Stimulated activated naive CD4-positive, alpha-beta T cell (primary cell): Measurements from ENCODE around the gene WBP1L.
"Not testable (repeated sequence)": the region's sequence is repeated elsewhere in the genome, so short reads cannot be mapped to it uniquely, and the experiment has no call there.

ENCODE experiments used
- DNase-seq, 6 experiments: peaks; one replicate each; lab custom pipeline; 2025; lab: John Stamatoyannopoulos, UW

The WBP1L gene

DNA sequence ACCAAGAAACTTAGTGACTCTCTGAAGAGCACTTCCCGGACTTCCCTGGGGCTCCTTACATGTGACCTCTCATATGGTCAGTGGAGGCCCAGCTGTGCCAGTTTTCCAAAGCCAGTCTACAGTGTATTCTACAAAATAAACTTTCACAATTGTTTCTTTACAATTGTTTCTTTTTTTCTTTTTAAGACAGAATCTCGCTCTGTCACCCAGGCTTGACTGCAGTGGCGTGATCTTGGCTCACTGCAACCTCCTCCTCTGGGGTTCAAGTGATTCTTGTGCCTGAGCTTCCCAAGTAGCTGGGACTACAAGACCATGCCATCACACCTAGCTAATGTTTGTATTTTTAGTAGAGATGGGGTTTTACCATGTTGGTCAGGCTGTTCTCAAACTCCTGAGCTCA is 67.6 kb downstream of the WBP1L start:
- no peak for DNase-seq

DNA sequence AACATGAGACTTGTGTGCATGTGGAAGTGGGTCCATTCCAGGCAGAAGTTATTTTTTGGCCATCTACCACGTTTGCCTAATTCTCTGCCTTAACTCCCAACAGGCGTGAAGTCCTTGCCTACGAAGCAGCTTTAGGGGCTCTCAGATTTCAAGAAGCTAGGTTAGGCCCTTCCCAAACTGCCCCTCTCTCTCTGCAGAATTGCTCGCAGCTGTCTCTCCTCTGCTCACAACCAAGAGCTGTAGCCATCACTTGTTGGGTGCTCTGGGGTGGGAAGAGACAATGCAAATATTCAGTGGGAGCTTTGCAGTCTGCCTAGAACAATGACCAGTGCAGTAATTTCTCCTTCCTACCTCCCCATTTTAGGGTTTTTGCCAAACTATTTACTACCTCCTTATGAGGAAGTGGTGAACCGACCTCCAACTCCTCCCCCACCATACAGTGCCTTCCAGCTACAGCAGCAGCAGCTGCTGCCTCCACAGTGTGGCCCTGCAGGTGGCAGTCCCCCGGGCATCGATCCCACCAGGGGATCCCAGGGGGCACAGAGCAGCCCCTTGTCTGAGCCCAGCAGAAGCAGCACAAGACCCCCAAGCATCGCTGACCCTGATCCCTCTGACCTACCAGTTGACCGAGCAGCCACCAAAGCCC is 68.6 kb downstream of the WBP1L start:
- no peak for DNase-seq

DNA sequence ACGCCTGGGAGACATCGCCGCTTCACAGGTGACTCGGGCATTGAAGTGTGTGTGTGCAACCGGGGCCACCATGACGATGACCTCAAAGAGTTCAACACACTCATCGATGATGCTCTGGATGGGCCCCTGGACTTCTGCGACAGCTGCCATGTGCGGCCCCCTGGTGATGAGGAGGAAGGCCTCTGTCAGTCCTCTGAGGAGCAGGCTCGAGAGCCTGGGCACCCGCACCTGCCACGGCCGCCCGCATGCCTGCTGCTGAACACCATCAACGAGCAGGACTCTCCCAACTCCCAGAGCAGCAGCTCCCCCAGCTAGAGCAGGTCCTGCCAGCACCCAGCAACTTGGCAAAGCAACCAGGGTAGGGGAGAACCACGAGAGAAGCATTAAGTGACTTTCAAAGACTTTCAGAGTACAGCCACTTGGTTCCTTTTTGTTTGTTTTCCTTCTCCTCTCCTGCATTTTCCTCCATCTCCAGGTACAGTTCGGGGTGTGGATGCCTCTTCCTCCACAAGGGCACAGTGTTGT is 69.3 kb downstream of the WBP1L start:
- DNase-seq, result no peak

DNA sequence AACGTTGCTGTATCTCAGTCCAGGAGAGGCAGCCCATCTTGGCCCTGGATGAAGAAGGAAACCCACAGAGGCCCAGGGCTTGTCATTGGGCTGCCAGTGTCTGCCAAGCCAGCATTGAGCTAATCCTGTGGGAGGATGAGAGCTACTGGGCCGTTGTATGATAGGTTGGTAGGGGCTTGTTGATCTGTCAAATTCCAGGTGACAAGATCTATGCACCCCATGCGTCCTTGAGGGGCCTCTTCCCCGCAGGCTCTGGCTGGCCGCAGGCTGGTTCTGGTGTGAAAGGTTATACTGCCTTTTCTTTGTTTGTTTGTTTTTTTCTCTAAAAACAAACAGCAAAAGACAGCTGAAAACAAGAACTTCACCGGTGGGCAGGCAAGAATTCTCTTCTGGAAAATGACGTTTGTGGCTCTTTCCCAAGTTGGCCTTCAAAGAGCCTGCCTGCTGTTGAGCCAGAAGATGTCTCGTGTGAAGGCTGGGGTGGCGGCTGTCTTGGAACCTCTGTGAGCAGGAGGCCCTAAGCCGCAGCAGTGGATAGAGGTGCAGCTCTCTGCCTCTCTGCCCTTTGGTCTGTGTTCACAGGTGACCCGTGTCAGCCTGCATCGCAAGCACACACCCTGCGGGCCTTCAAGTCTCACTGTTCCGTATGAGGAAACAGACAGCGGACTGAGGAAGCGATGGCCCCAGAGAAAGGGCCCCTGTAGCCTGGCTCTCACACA is 70.1 kb downstream of the WBP1L start:
- no peak for DNase-seq

DNA sequence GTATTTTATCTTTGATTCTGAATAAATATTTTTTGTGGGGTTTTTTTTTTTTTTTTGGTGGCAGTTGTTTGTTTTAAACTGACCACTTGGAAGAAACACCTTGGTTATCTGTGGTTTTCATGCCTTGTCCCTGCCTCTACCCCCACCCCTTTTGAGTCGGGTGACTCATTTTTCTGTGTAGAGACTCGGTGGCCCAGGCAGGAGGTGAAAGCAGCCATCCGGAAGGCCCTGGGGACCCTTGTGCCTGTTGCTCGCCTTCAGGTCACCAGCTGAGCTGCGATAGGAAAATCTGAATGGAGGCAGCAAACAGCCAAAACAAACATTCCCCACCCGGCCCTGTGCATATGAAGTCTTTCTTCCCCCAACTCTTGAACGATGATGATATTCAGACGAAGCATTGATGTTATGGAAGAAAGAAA is 70.7 kb downstream of the WBP1L start:
- no peak for DNase-seq

DNA sequence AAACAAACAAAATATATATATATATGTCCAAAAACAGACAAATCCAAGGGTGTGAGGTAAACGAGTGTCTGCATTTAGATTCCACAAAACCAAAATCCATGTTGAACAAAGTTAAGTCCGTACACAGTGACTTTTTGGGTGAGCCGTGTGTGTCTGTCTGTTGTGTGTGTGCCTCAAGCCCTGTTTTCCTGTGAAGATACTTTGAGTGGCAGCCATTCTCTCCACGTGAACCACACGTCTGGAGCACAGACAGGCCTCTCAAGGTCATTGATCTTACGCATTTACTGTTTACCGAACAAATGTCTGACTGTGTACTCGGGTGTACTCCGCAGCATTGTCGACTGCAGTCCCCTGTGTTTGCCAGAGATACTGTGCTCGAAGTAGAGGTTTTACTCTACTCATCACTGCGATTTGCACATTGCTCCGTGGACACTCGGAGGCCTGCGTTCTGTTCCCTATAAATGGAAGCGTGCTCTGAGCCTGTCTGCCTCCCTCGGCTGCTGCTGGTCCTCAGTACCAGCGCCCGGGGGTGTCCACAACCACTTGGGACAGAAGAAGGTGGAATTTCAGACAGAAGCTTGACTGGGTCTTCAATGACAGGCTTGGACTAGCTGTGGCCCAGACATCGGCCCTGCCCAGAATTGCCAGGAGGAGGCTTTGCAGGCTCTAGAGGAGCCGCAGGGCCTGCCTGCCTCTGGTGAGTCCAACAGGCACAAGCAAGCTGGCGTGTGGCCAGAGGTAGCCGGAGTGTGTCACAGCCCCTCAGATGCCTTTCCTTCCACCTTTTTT is 71.3 kb downstream of the WBP1L start:
- DNase-seq, result no peak

DNA sequence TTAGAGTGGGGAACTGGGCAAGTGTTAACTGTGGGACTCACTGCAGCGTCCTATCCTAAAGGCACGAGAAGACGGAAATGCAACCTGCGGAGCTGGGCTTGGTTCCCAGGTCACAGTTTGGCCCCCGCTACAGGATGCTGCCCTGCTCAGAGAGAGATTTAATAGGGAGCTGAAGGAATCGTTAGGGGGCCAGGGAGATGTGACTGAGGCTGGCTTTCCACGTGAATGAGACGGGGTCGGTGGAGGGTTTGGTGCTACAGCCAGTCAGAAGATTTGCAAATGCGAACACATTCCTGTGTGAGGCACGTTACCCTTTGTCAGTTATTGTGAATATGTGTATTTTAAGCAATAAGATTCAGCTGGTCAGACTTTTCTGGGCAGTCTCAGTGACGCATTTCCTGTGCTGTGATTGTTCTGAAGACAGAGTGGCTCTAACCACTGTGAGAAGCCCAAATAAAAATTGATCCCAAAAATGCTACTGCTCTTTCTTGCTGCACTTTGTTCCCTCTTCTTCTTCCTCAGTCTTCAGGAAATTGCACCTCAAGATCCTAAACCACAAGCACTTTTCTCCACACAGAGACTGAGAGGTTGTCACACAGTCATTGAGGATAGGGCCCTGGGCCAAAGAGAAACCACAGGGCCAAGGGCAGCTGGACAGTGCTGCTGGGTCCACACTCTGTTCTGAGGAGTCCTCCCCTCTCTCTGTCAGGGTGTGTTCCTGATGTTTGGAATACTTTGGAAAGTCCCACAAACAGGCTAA is 72.2 kb downstream of the WBP1L start:
- DNase-seq, result no peak

DNA sequence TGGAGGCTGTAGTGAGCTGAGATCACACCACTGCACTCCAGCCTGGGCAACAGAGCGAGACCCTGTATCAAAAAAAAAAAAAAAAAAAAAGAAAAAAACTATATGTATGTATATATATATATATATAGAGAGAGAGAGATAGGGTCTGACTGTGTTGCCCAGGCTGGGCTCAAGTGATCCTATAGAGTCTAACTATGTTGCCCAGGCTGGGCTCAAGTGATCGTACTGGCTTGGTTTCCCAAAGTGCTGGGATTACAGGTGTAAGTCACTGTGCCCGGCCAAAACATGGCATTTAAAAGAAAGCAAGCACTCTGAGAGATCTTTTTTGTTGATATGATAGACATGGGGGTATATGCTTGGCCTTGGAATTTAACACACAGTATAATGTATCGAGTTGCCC is 73.4 kb downstream of the WBP1L start:
- DNase-seq, result no peak

DNA sequence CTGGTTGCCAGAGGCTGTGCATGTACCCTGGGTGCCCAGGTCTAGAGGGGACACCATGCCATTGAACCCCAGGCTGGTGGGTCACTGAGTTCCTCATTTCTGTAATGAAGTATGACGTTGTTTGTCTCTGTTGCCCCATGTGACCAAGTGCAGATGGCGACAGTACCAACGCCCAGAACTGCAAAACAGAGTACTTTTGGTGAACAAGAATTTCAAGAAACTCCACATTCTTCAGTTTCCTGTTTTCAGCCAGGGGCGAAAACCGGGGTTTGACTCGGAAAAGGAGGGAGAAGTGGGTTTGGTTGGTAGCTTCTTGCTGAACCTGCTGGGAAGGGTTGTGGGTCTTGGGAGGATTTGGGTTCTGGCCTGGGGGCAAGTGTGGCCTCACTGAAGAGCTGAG is 75.3 kb downstream of the WBP1L start:
- no peak for DNase-seq

DNA sequence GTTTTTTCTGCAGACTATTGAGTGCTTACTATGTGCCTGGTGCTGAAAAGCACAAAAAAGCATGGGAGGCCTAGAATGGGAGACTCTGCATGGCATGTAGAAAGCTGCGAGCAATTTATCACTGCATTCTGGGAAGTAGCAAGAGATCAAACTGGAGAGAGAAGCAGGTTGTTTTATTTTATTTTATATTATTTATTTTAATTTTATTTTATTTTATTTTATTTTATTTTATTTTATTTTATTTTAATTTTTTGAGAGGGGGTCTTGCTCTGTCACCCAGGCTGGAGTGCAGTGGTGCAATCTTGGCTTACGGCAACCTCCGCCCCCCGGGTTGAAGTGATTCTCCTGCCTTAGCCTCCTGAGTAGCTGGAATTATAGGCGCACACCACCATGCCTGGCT is 76.3 kb downstream of the WBP1L start:
- not testable (repeated sequence) for DNase-seq

DNA sequence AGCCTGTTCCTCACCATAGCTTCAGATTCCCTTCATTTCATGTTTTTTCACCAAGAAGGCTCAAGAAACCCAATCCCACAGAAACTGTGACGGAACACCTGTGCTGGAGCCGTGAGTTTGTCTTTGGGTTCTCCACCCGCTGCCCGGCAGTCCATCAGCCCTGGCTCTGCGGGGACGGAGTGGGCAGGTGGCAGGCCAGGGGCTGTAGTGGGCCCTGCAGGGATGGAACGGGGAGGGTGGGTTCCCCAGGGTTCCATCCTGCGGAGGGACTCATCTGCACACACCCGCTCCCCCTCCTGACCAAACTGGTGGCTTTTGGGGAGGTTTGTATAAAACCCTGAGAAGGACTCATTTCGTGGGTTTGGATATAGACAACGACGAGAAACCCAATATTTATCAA is 78.5 kb downstream of the WBP1L start:
- no peak for DNase-seq

DNA sequence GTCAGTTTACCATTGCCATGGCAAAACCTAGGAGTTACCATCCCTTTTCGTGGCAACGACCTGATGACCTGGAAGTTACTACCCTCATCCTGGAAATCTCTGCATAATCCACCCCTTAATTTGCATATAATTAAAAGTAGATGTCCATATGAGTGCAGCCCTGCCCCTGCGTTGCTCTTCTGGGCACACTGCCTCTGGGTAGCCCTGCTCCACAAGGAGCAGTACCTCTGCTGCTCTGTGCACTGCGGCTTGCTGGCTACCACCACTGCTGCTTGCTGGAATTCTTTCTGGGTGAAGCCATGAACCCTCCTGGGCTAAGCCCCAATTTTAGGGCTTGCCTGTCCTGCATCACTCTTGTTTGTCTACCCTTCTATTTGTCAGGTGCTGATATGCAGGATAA is 80.9 kb downstream of the WBP1L start:
- DNase-seq, result no peak

DNA sequence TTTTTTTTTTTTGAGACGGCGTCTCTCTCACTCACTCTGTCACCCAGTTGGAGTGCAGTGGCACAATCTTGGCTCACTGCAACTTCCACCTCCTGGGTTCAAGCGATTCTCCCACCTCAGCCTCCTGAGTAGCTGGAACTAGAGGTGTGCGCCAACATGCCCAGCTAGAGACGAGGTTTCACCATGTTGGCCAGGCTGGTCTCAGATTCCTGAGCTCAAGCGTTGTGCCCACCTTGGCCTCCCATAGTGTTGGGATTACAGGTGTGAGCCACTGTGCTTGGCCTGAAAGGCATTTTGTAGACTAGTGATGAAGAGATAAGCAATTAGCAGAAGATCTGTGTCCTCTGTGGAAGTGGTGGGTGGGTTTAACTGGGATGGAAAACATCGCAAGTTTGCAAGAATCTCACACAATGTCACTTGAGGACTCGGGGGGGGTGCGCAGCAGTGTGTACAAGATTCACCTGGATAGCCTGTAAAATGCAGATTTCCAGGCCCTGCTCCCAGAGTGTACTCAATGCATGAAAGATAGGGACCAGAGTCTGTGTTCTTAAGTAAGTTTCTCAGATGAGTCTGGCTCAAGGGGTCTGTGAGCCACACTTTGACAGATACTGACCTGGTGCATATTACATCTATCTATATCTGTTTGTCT is 82.5 kb downstream of the WBP1L start:
- no peak for DNase-seq

DNA sequence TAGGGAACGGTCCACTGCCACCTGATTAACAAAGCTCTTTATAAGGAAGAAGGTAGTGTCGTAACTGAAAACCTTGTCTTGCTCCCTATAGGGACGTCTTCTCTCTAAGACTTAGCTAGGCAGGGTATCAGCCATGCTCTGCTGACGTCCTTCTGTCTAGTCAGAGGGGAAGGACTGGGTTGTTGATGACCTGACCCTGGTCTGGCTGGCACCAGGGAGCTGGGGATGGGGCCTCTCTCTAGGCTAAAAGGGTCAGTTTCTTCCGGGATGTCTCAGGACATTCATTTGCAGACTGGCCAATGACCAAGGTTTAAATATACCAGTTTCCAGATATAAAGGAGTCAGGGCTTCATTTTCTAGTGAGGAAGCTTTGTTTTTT is 83.8 kb downstream of the WBP1L start:
- DNase-seq, result no peak

DNA sequence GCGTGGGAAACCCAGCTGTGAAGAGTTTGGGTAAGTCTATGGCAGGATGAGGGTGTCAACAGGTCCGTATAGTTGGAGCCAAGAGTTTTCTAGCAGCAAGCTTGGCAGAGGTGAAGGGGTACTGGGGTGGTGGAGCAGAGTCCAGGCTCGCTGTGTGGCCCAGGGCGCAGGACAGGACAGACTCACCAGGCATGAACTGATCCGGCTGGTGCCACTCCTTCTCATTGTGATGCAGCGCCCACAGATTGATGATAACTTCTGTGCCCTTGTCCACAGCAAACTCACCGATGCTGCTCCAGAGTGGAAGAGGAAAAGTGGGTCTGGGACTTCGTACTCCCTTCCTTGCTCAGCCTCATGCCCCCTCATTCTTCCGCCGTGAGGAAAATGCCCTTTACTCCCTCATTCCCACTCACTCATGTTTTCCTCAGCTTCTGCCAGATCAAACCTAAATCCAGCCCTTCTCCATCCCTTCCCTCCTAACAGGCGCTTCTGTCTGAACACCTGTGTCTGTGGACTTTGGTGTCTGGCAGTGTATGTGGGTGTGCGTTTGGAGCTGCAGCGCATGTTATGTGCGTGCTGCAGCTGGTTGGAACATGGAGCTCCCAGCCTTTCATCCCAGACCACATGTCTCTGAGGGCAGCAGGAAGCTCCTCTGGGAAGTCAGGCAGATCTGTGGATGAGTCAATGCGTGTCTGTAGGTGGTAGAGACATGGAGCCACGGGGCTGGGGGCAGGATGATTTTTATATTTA is 87.7 kb downstream of the WBP1L start:
- DNase-seq, result no peak

DNA sequence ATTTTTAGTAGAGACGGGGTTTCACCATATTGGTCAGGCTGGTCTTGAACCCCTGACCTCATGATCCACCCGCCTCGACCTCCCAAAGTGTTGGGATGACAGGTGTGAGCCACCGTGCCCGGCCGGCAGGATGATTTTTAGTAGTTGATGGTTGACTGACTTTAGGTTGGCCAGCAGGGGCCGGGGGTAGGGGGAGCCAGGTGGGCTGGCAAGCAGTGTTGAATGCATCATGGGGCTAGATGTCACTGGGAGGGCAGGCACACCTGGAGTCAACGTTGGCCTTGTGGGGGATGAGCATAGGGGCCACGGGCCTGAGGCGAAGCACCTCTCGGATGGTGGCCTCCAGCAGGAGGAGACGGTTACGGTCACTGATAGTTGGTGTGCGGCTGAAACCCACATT is 88.5 kb downstream of the WBP1L start:
- no peak for DNase-seq

DNA sequence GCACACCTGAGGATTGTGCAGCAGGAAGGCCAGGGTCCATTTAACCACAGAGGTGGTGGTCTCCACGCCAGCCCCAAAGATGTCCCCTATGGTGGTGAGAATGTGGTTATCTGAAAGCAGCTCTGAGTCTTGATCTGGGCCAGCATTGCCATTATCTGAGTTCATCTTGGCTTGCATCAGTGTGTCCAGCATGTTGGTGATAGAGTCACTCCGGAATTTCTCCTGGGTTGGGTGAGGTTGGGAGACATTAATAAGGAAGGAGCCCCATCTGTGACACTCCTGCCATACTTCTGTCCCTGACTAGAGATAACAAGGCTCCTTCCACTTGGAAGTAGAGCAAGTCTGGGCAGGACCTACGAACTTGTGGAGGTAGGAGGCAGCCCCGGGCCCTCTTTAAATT is 89.2 kb downstream of the WBP1L start:
- DNase-seq, result no peak

DNA sequence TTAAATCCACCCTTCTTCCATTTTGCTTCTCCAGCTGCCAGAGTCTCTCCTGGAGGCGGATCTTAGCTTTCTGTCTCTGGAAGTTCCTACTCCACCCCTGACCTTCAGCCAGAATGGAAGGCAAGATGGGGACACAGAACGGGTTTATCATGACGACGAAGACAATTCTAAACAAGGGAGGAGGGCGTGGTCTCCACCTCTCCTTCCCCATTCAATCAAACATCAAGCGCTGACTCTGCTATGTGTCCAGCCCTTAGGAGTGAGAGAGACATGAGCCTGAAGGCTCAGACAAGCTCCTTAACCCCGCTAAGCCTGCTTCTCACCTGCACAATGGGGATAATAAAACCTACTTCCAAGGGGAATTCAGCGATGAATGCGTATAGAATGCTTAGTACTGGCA is 90.4 kb downstream of the WBP1L start:
- no peak for DNase-seq

DNA sequence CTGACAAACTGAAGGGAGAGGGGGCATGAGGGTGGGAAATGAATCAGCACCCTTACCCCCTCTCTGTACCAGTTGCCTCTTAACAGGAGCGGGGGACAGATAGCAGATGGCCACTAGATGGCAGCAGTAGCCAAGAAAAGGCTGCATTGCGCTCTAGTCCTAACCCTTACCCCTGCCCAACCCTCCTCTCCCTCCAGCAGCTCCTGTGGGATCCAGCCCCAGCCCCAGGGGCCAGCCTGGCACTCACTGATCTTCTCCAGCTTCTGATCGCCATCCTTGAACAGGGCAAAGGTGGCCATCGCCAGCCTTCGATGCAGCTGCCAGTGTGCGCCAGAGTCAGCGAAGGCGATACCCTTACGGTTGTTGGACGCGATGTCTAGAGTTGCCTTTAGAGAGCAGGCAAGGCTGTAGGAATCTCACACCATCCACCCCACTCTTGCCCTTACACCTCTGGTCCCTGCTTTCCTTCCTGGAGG is 91.3 kb downstream of the WBP1L start:
- peak; percentile 19 to 76 (median 60) for DNase-seq

DNA sequence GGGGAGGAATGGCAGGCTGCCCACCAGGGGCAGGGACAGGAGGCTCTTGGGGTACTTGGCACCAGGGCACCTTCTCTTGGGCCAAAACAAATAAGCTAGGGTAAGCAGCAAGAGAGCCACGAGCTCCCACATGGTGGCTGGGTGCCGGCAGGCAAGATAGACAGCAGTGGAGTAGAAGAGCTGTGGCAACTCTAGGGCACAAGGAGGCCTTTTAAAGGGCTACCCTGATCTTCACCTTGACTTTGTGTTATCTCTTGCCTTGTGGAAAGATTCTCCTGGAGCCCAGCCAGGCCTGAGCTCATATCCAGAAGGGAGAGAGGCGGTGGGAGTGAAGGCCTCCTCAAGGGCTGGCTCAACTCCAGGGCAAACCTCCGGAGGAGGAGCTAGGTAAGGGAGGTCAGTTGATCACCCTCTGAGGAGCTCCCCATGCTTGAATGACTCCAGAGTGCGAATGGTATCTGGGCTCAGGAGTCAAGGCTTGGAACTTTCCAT is 93.5 kb downstream of the WBP1L start, which contains the start of gene CYP17A1:
Gene CYP17A1, minus strand, starts transcription at position 184 of the 492 bp plus-strand sequence. Its CDS starts 52 bp downstream, at position 132.
- no peak for DNase-seq
